CMK (cell line): Measurements from ENCODE around the gene THUMPD3.
A peak's percentile ranks its signal among the peaks of the same experiment; 100 is the strongest.

ENCODE experiments used
- DNase-seq: peaks from one replicate; pipeline ENCODE4 v3.0.0-alpha.2; 2010; ENCODE audit warnings: low read depth

The THUMPD3 gene

DNA sequence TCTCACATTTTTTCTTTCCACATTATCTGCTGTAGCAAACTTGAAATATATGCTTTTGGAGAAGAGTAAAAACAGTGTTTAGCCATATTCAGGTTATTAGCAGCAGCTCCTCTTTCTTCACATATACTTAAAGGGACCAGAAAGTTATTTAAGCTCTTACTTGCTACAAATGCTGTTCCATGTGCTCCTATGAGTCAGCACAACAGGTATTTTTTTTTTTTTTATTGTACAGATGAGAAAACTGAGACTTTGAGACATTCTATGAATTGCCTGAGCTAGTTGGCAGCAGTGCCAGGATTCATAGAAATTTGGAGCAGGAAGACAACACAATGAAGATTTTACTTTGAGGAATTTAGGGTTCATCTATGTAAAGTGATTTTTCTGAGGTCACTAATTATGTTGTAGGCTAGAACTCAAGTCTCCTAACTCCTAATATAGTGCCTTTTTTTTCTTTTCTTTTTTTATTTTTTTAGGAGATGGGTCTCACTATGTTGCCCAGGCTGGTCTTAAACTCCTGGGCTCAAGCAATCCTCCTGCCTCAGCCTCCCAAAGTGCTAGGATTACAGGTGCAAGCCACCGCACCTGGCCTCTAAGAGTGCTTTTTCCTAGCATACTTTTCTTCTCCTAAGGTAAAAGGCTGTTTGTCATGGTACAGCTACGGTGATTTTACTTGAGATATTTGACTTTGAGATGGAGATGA, 58.1 kb downstream of the THUMPD3 start:
- DNase-seq: no peak

DNA sequence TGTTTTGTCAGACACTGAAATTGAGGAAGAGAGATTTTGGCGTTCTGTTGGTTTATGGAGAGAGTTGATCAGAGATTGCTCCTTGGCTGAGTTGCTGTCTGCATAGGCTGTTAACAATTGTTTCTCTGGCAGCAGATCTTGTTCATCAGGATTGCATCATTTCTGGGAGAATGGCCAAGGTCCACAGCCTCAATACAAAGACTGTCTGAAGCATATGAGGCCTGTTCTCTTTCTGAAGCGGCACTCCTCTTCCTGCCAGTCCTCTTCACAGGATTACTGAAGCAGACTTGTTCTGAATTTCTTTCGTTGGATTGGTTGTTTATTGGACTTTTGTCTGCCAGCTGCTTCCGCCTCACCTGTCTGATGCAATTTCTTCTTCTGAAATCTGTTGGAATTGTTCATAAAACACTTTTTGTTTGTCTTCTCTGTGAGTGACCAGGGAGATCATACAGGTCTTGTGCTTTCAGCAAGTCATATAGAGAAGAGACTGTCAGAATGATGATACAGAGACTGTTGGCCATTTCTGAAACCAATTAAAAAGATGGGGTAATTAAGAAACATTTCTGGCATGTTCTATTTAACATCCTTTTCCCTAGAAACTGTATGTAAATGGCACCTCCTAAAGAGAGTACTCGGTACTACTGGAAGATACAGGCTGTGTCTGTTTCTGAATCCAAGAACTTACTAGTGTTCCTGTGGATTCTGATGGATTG, 60.0 kb downstream of the THUMPD3 start:
- DNase-seq: peak; percentile 60

DNA sequence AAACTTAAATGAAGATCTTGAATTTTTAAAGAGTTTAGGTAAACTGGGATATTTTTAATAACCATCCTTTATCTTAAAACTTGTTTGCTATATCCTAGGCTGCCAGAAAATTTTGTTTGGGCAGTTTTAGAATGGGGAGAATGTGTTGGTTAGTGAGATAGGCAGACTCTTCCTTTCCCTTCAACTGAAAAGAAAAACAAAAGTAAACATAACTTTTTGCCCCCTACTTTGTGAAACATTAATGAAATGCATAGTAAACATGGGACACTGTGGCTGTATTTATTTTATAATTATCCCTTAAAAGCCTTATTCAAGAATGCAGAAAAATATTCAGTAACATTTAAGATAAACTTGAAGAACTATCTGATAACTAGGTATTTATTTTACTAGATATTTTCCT, 65.6 kb downstream of the THUMPD3 start:
- DNase-seq: no peak

DNA sequence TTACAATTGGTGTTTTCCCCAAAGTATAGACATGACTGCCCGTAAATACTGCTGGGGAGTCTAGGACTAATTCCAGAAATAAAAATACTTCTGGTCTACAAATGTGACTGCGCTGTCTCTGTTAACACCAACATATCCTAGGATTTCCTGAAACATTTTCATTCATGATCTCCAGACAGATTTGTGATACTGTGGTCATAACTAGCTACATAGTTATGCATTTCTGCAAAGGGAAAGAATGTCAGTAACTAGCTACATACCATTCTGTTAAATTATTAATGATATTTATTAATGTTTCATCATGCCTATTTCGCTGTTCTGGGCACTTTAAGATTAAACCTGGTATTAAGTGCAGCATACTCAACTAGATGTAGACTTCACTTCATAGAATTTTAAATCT, 67.9 kb downstream of the THUMPD3 start:
- DNase-seq: no peak

DNA sequence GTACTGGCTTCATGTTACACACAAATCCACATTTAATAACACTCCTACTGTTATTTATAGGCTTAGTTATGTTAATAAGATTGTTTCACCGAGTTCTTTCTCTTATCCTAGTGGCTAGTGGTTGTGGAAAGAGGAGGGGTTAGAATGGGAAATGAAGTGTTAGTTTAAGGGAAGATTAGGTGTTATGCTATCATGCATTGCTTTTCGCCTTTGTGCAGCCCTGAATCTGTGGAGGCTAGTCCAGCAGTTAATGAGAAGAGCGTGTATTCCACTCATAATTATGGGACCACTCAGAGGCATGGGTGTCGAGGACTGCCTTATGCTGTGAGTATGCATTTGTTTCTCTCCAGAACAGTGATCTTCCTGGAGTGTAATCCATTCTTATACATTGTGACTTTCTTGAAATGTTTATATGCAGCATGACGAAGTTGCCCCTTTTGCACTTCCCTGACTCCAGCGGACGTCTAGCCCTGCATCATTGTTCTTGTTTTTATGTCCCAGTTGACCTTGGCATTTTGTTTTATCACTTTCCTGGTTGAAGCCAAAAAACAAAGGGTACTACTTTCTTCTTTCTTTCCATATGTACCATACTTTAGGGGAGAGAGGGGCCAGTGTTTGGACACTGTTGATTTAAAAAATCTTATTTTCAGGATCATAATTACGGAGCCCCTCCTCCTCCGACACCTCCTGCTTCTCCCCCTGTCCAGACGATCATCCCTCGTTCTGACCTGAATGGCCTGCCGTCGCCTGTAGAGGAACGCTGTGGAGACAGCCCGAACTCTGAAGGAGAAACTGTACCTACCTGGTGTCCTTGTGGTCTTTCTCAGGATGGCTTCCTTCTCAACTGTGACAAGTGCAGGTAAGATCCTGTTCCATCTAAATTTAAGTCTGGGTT, 71.0 kb downstream of the THUMPD3 start:
- DNase-seq: no peak

DNA sequence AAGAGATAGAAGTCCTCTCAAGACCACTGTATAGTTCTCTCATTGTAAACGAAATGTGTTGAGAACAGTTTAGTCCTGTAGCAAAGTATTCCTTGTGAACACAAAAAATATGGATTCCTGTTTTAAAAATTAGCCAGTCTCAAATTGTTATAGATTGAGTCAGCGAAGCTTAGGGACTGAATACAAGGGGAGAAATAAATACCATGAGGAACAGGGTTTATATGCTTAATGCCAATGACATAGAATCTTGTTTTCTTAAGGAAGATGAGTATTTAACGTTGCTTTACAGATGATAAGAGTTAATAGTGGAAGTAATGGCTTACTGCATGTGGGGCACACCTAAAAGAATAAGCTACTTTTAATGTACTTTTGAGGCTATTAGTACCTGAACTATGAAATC, 72.5 kb downstream of the THUMPD3 start:
- no peak for DNase-seq
